ENCODE measurements around the gene GPRASP2.

DNA sequence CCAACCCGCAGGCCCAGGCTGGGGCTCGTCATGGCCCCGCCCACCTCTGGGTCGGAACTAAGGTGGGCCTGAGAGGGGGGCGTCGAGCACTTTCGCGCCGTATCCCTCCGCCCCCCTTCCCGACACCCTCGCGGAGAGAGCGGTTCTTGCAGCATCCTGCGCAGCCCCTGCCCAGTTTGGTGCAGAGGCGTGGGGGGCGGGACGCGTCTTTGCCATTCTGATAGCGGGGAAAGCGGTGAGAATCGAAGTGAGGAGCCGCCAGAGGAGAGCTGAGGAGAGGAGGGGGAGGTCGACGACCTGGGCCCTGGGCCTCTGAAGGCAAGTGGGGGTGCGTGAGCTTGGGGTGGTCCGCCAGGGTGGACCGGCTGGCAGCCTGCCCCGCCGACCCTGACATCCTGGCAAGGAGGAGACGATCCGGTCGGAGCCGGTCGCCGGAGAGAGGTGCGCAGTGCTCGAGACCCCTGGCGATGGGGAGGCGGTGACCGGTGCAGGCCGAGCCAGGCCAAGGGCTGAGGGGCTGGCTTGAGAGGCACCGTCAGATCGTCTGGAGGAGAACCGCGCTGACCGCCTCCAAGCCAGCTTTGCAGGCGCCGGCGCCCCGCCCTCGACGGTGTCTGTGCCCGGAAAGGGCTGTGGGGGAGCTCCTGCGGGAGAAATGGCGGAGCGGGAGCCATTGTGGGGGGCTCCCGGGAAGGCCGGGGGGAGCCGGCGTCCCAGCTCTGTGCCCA, 33.8 kb downstream of the GPRASP2 start:
- TF ChIP-seq EZH2 (IDR thresholded peaks at IDR 0.05; ENCODE audit: insufficient read depth, poor library complexity, severe bottlenecking) (no peak), EZH2phosphoT487 (IDR thresholded peaks at IDR 0.05; ENCODE audit: insufficient read depth, low read depth) (no peak)
